Mesodermal cell (in vitro differentiated cells): ENCODE measurements around the gene CCDC88C. TPM values are rescaled to one million over a fixed set of nuclear protein-coding genes. Genes with fewer than 3 reads are reported as not detected.

Experiments used
- H3K27ac ChIP-seq: 2 replicates; pipeline ENCODE4 v1.7.0; 2013; ENCODE audit warnings: mild to moderate bottlenecking, low read depth, low read length, moderate library complexity; ENCODE audit not compliant: severe bottlenecking
- H3K36me3 ChIP-seq: 2 replicates; pipeline ENCODE4 v1.7.1; 2013; ENCODE audit warnings: mild to moderate bottlenecking, low read length, moderate library complexity; ENCODE audit not compliant: control insufficient read depth, insufficient read depth
- H3K4me1 ChIP-seq: one replicate; pipeline ENCODE4 v1.7.1; 2013; ENCODE audit warnings: mild to moderate bottlenecking, low read length; ENCODE audit not compliant: insufficient read depth, control insufficient read depth, poor library complexity, severe bottlenecking
- H3K4me3 ChIP-seq: 2 replicates; pipeline ENCODE4 v1.7.0; 2013; ENCODE audit warnings: low read length, control low read depth, mild to moderate bottlenecking; ENCODE audit not compliant: insufficient read depth, poor library complexity, severe bottlenecking; ENCODE audit errors: extremely low read depth
- H3K9me3 ChIP-seq: 2 replicates; pipeline ENCODE4 v1.7.1; 2013; ENCODE audit warnings: mild to moderate bottlenecking, low read length, moderate library complexity; ENCODE audit not compliant: control insufficient read depth
- WGBS, 2 experiments: methylation state at CpG; one replicate each; pipeline ENCODE4 v1.1.5; 2013; ENCODE audit warnings: missing lambda C conversion rate in 2 of 2; ENCODE audit not compliant: insufficient coverage in 2 of 2; 5-methylcytosine and 5-hydroxymethylcytosine counted together
- polyA plus RNA-seq, 2 experiments: library from polyadenylated mRNA; stranded (reverse); fragments of 50-300 nt; gene quantifications; one replicate each; pipeline ENCODE4 v1.2.3, GENCODE V29; 2013

Gene CCDC88C
- polyA plus RNA-seq (2013, experiment 1 of 2), result 5.7 TPM
- polyA plus RNA-seq (2013, experiment 2 of 2), result 4.5 TPM

GRCh38 chr14:91417120-91417982 lies at the start of gene CCDC88C:
Gene CCDC88C, minus strand, starts transcription at chr14:91417820. Its CDS starts 130 bp downstream, at chr14:91417690.
- WGBS, 2 experiments, result 1% methylated on average over 53 to 72 of the region's 103 CpGs
- Histone ChIP-seq H3K27ac (no peak within 1 kb of the TSS), H3K36me3 (peaks cover 3% of the 10 kb centered on the region)

GRCh38 chr14:91466192-91466591 lies 48.6 kb upstream of the CCDC88C start:
- Histone ChIP-seq H3K4me3 (no peak overlapping the region), H3K9me3 (no peaks in the 10 kb centered on the region), H3K36me3 (peaks cover 77% of the 10 kb centered on the region), H3K4me1 (no peaks in the 10 kb centered on the region), H3K27ac (no peak overlapping the region)
- 86 to 96% methylated on average over 1 to 4 of the region's 4 CpGs for WGBS, 2 experiments

More at GRCh38 chr14:91417120-91417982, at the start of gene CCDC88C:
- peak within 1 kb of the TSS; percentile 55 for H3K4me3 ChIP-seq
- no peaks in the 10 kb centered on the region for H3K9me3 ChIP-seq
- H3K4me1 ChIP-seq, result peaks cover 14% of the 10 kb centered on the region

- no peaks in the 10 kb centered on the region for H3K4me1 ChIP-seq
- H3K36me3 ChIP-seq, result peaks cover 79% of the 10 kb centered on the region
- H3K4me3 ChIP-seq, result no peak overlapping the region
- H3K9me3 ChIP-seq, result no peaks in the 10 kb centered on the region
- WGBS, 2 experiments, result no CpG with 5 or more reads among the region's 3 CpGs
- no peak overlapping the region for H3K27ac ChIP-seq
Measured at GRCh38 chr14:91464615-91465205, 47.1 kb upstream of the CCDC88C start.

GRCh38 chr14:91458612-91459011 lies 41.0 kb upstream of the CCDC88C start:
- Histone ChIP-seq H3K27ac (no peak overlapping the region), H3K9me3 (no peaks in the 10 kb centered on the region), H3K36me3 (peaks cover 78% of the 10 kb centered on the region), H3K4me3 (no peak overlapping the region), H3K4me1 (no peaks in the 10 kb centered on the region)
- WGBS, 2 experiments, result 94 to 100% methylated on average over 1 to 2 of the region's 5 CpGs

GRCh38 chr14:91456283-91456682 lies 38.7 kb upstream of the CCDC88C start:
- H3K36me3 ChIP-seq, result peaks cover 55% of the 10 kb centered on the region
- no peak overlapping the region for H3K27ac ChIP-seq
- H3K4me3 ChIP-seq, result no peak overlapping the region
- WGBS, 2 experiments, result 83 to 100% methylated on average over 1 of the region's 1 CpG
- no peaks in the 10 kb centered on the region for H3K9me3 ChIP-seq
- H3K4me1 ChIP-seq, result no peaks in the 10 kb centered on the region

GRCh38 chr14:91454580-91454979 lies 37.0 kb upstream of the CCDC88C start:
- Histone ChIP-seq H3K27ac (no peak overlapping the region), H3K4me1 (no peaks in the 10 kb centered on the region), H3K36me3 (peaks cover 38% of the 10 kb centered on the region), H3K9me3 (no peaks in the 10 kb centered on the region), H3K4me3 (no peak overlapping the region)
- WGBS, 2 experiments, result 100% methylated on average over 1 of the region's 3 CpGs

- no peak overlapping the region for H3K4me3 ChIP-seq
- no peak overlapping the region for H3K27ac ChIP-seq
- peaks cover 34% of the 10 kb centered on the region for H3K36me3 ChIP-seq
- H3K4me1 ChIP-seq, result no peaks in the 10 kb centered on the region
- H3K9me3 ChIP-seq, result no peaks in the 10 kb centered on the region
Measured at GRCh38 chr14:91454155-91454554, 36.5 kb upstream of the CCDC88C start.

GRCh38 chr14:91453744-91454143 lies 36.1 kb upstream of the CCDC88C start:
- H3K36me3 ChIP-seq, result peaks cover 30% of the 10 kb centered on the region
- WGBS, 2 experiments, result 84 to 85% methylated on average over 4 to 5 of the region's 5 CpGs
- no peak overlapping the region for H3K4me3 ChIP-seq

GRCh38 chr14:91444335-91445020 lies 26.9 kb upstream of the CCDC88C start:
- no peaks in the 10 kb centered on the region for H3K9me3 ChIP-seq
- 100% methylated on average over 1 to 2 of the region's 6 CpGs for WGBS, 2 experiments
- no peaks in the 10 kb centered on the region for H3K4me1 ChIP-seq
- no peaks in the 10 kb centered on the region for H3K36me3 ChIP-seq
- no peak overlapping the region for H3K27ac ChIP-seq
- H3K4me3 ChIP-seq, result no peak overlapping the region

More at GRCh38 chr14:91453744-91454143, 36.1 kb upstream of the CCDC88C start:
- no peaks in the 10 kb centered on the region for H3K4me1 ChIP-seq
- H3K27ac ChIP-seq, result no peak overlapping the region
- no peaks in the 10 kb centered on the region for H3K9me3 ChIP-seq

GRCh38 chr14:91439345-91439744 lies 21.7 kb upstream of the CCDC88C start:
- Histone ChIP-seq H3K27ac (no peak overlapping the region), H3K36me3 (no peaks in the 10 kb centered on the region), H3K4me1 (no peaks in the 10 kb centered on the region), H3K9me3 (peaks cover 12% of the 10 kb centered on the region), H3K4me3 (no peak overlapping the region)
- 80 to 100% methylated on average over 1 of the region's 1 CpG for WGBS, 2 experiments
